ENCODE measurements around the gene PMPCA. TPM values are rescaled to one million over a fixed set of nuclear protein-coding genes. Genes with fewer than 3 reads are reported as not detected.

The PMPCA gene
- total RNA-seq, 4 donors from 2014 or later = 28.8 to 48.2 (median 39.0) TPM

DNA sequence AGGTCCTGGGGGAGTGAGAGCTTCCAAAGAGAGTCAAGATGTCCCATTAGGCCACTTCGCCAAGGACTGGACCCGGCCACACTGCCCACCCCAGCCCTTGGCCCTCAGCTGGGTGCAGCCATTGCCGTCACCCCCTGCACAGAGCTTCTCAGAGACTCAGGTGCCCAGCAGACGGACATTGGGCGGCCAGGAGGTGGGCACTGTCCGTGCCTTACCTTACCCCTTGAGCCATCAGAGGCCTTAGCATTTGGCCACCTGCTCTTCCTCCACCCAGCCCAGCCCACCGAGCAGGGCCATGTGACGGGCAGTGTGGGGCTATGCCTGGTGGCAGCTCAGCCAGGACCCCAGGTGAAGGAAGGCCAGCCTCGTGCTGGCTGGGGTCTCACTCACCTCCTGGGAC, 43.6 kb upstream of the PMPCA start:
- Histone ChIP-seq H3K27ac (no peak overlapping the region), H3K9me3 (no peaks in the 10 kb centered on the region), H3K4me1 (peaks cover 8 to 15% of the 10 kb centered on the region in 2 donors), H3K4me3 (replicated peaks in 1 of 3) (no peak overlapping the region), H3K27me3 (no peaks in the 10 kb centered on the region), H3K36me3 (no peaks in the 10 kb centered on the region)
- TF ChIP-seq, protein P1, sequence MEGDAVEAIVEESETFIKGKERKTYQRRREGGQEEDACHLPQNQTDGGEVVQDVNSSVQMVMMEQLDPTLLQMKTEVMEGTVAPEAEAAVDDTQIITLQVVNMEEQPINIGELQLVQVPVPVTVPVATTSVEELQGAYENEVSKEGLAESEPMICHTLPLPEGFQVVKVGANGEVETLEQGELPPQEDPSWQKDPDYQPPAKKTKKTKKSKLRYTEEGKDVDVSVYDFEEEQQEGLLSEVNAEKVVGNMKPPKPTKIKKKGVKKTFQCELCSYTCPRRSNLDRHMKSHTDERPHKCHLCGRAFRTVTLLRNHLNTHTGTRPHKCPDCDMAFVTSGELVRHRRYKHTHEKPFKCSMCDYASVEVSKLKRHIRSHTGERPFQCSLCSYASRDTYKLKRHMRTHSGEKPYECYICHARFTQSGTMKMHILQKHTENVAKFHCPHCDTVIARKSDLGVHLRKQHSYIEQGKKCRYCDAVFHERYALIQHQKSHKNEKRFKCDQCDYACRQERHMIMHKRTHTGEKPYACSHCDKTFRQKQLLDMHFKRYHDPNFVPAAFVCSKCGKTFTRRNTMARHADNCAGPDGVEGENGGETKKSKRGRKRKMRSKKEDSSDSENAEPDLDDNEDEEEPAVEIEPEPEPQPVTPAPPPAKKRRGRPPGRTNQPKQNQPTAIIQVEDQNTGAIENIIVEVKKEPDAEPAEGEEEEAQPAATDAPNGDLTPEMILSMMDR (IDR thresholded peaks at IDR 0.05) = no peak
- no peak for TF ChIP-seq POLR2A (IDR thresholded peaks at IDR 0.05)
- intact Hi-C loops (cut with DNase I) = loop anchor here (10.0 kb wide), 1 partner anchor 242 kb away; no protein-coding TSS in a partner anchor
- DNase-seq = no peak
- WGBS, 2 donors = 84% methylated on average over 6 of the region's 9 CpGs; no CpG with 5 or more reads in 1 of the 2 donors

DNA sequence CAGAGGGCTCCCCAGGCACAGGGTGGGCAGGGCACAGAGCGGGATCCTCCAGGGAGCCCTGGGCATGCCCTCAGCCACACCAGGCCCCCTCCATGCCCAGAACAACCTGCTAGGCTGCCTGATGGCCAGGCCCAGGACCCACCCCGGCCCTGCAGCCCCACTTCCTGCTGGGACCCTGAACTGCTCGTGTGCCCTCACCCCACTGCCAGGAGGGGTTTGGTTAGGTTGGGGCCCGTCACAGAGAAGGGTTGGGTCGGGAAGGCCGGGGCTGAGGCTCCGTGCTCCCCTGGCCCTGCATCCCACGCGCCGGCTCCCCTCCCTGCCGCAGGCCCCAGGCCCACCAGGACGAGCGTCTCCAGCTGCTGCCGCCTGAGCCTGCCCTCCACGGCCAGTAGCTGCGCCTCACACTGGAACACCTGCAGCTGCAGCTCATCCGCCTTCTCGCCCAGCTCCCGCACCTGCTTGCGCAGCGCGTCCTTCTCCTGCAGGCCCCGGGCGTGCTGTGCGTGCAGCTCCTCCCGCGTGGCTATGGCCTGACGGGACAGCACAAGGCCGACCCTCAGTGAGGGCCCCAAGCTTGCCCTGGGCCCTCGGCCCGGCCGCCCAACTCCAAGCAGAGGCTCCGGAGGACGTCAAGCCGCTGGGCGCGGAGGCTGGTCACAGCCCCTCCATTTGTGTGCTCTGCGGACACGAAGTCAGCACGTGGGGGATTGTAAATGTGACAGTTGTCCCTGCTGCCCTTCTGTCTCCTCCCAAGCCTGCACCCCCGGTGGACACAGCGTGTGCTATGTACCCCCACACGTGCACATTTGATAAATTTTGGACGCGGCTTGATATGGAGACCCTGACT, 42.9 kb upstream of the PMPCA start:
- Histone ChIP-seq H3K36me3 (no peaks in the 10 kb centered on the region), H3K27ac (no peak overlapping the region), H3K4me3 (replicated peaks in 1 of 3) (no peak overlapping the region), H3K4me1 (peaks cover 8 to 17% of the 10 kb centered on the region in 2 donors), H3K9me3 (no peaks in the 10 kb centered on the region), H3K27me3 (no peaks in the 10 kb centered on the region)
- 89 to 92% methylated on average over 8 to 29 of the region's 45 CpGs for WGBS, 2 donors
- DNase-seq = no peak
- no peak for TF ChIP-seq POLR2A (IDR thresholded peaks at IDR 0.05)
- TF ChIP-seq, protein P1 (IDR thresholded peaks at IDR 0.05) = no peak
- intact Hi-C loops (cut with DNase I) = loop anchor here (10.0 kb wide), 1 partner anchor 243 kb away; no protein-coding TSS in a partner anchor

DNA sequence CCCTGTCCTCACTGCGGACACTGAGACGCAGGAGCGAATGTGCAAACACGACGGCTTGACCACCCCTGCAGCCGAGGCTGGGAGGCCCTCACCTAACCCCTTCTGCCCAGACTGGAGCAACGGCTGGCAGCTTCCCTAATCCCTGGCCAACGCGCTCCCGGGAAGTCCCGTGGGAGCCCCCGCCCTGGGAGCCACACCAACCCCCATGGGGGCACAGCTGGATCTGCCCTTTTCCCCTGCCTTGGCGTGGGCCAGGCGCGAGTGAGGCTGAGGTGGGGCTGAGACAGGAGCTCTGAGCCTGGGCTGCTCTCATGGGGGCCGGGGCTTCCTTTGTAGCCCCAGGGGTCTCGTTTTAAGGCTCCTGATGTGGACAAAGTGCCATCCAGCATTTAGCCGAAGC, 42.3 kb upstream of the PMPCA start:
- Histone ChIP-seq H3K9me3 (no peaks in the 10 kb centered on the region), H3K4me3 (replicated peaks in 1 of 3) (no peak overlapping the region), H3K4me1 (peaks cover 8 to 19% of the 10 kb centered on the region in 2 donors), H3K27ac (no peak overlapping the region), H3K36me3 (no peaks in the 10 kb centered on the region), H3K27me3 (no peaks in the 10 kb centered on the region)
- WGBS, 2 donors = 68 to 77% methylated on average over 6 to 15 of the region's 18 CpGs
- TF ChIP-seq POLR2A (IDR thresholded peaks at IDR 0.05) = no peak
- TF ChIP-seq, protein P1 (IDR thresholded peaks at IDR 0.05) = no peak
- intact Hi-C loops (cut with DNase I) = loop anchor here (10.0 kb wide), 1 partner anchor 243 kb away; no protein-coding TSS in a partner anchor
- DNase-seq = no peak

DNA sequence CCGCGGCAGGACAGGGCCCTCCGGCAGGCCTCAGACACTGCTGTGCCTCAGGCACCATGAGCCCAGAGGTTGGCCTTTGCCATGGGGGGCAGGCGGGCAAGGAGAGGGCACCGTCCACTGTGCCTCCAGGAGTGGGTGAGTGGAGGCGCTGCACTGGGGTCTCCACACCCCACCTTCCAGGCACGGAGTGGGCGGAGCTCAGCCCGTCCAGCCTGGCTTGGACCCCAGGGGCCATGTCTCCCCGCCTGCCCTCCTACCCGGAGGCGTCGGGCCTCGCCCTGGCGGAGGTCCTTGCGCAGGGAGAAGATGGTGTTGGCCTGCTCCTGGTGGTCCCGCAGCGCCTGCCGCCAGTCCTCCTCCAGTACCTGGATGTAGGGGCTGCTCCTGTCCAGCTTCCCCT, 40.4 kb upstream of the PMPCA start:
- Histone ChIP-seq H3K4me1 (peaks cover 4 to 18% of the 10 kb centered on the region in 2 donors), H3K36me3 (no peaks in the 10 kb centered on the region), H3K4me3 (replicated peaks in 1 of 3) (no peak overlapping the region), H3K27me3 (no peaks in the 10 kb centered on the region), H3K27ac (no peak overlapping the region), H3K9me3 (no peaks in the 10 kb centered on the region)
- no peak for DNase-seq
- intact Hi-C loops (cut with DNase I) = no loop called here
- 96% methylated on average over 5 of the region's 19 CpGs; no CpG with 5 or more reads in 1 of the 2 donors for WGBS, 2 donors
- TF ChIP-seq POLR2A (IDR thresholded peaks at IDR 0.05) = no peak
- TF ChIP-seq, protein P1 (IDR thresholded peaks at IDR 0.05) = no peak
